Parathyroid adenoma (tissue), 2 donors: ENCODE data around the gene DYSF.

ENCODE experiments used
- H2AFZ ChIP-seq: fragments of 300-600 bp; sonication (generic); one replicate; pipeline ENCODE4 v1.7.0; 2017; ENCODE audit warnings: antibody characterized with exemption, mild to moderate bottlenecking
- H3K27ac ChIP-seq: fragments of 300-600 bp; sonication (generic); one replicate; pipeline ENCODE4 v1.7.0; 2017
- H3K27me3 ChIP-seq: fragments of 300-600 bp; sonication (generic); one replicate; pipeline ENCODE4 v1.7.0; 2017; ENCODE audit warnings: low read length; ENCODE audit not compliant: control insufficient read depth, insufficient read depth
- H3K36me3 ChIP-seq: fragments of 300-600 bp; sonication (generic); one replicate; pipeline ENCODE4 v1.7.0; 2017; ENCODE audit warnings: low read length; ENCODE audit not compliant: control insufficient read depth, insufficient read depth
- H3K4me1 ChIP-seq: fragments of 300-600 bp; sonication (generic); one replicate; pipeline ENCODE4 v1.7.0; 2017; ENCODE audit warnings: control low read depth
- H3K4me2 ChIP-seq: fragments of 300-600 bp; sonication (generic); one replicate; pipeline ENCODE4 v1.7.0; 2017; ENCODE audit warnings: low read length
- H3K4me3 ChIP-seq: fragments of 300-600 bp; sonication (generic); one replicate; pipeline ENCODE4 v1.7.0; 2017; ENCODE audit warnings: low read depth, low read length
- H3K79me2 ChIP-seq: fragments of 300-600 bp; sonication (generic); one replicate; pipeline ENCODE4 v1.7.0; 2017; ENCODE audit warnings: control low read depth
- H3K9ac ChIP-seq: fragments of 300-600 bp; sonication (generic); one replicate; pipeline ENCODE4 v1.7.0; 2017; ENCODE audit warnings: mild to moderate bottlenecking
- H3K9me3 ChIP-seq: fragments of 300-600 bp; sonication (generic); one replicate; pipeline ENCODE4 v1.7.0; 2017; ENCODE audit warnings: low read length; ENCODE audit not compliant: control insufficient read depth
- TF ChIP-seq, protein P1 (sequence below): fragments of 300-600 bp; sonication (generic); IDR thresholded peaks from one replicate; pipeline ENCODE4 v1.7.0; 2017; ENCODE audit warnings: antibody characterized with exemption, mild to moderate bottlenecking
- donor health status: primary hyperparathyroidism.

DYSF gene

DNA sequence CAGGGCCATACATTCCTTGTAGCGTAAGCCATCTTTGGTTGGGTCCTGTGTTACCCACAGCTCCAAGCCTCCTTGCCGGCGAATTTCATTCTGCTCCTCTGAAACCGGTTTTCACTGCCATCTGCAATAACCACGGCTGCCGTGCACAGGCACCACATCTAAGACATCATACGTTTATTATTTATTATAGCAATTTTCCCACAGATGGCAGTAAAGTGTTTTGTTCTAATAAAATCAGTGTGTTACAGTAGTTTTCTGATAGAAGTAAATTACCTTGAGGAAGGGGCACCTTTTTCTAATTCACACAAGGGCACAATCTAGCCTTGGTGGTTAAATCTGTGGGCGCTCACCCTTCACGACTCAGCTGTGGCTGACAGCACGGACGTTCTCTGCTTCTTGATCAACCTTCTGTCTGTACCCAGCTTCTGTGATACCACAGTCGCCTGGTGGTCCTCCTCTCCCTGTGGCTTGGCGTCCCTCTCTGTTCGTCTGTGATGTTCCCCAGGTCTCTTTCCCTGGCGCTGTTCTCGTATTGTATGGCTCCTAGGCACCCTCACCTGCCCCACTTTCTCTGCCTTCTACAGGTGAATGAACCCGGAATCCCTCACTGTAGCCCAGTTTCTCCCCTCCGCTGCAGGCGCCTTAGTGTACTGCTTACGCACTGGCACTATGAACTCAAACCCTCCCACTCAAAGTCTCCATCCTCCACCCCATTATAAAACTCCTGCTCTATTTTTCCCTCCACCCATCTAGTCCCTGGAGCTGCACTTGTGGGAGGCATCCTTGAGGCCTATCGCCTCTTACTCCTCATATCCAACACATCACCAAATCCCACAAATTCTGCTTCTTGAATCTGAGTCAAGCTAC is 236.8 kb downstream of the DYSF start:
- Histone ChIP-seq H3K9ac (no peak overlapping the region), H3K27ac (no peak overlapping the region), H3K4me2 (no peak overlapping the region), H2AFZ (no peak overlapping the region), H3K36me3 (no peaks in the 10 kb centered on the region), H3K9me3 (no peaks in the 10 kb centered on the region), H3K79me2 (no peaks in the 10 kb centered on the region), H3K4me3 (no peak overlapping the region), H3K4me1 (no peaks in the 10 kb centered on the region), H3K27me3 (no peaks in the 10 kb centered on the region)
- TF ChIP-seq, protein P1, sequence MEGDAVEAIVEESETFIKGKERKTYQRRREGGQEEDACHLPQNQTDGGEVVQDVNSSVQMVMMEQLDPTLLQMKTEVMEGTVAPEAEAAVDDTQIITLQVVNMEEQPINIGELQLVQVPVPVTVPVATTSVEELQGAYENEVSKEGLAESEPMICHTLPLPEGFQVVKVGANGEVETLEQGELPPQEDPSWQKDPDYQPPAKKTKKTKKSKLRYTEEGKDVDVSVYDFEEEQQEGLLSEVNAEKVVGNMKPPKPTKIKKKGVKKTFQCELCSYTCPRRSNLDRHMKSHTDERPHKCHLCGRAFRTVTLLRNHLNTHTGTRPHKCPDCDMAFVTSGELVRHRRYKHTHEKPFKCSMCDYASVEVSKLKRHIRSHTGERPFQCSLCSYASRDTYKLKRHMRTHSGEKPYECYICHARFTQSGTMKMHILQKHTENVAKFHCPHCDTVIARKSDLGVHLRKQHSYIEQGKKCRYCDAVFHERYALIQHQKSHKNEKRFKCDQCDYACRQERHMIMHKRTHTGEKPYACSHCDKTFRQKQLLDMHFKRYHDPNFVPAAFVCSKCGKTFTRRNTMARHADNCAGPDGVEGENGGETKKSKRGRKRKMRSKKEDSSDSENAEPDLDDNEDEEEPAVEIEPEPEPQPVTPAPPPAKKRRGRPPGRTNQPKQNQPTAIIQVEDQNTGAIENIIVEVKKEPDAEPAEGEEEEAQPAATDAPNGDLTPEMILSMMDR, result no peak

DNA sequence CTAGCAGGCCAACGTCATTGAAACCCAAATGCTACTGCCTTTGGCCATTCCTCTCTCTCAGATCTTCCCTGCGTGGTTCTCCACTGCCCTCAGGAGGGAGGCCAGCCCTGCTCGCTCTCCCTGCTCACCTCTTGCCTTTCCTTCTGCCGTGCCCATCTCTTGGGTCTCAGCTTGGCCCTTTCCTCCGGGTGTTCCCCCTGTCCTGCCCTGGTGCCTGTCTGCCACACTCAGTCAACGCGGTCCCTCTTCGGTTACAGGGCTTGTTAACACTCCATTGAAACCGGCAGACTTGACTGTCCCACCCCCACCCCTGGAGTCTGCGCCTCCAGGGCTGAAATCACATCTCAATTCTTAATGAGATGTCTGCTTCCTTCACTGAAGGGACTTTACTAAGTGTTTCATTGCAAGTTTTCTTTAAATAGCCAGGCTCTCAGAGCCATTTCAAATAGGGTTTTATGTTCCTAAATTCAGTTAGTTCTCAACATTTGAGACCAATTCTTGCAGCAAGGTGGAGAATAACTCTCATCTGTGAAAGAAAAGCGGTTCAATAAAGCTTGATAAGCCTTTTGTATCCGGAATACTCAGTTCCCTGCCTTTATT is 237.6 kb downstream of the DYSF start:
- no peak overlapping the region for H3K9ac ChIP-seq
- no peak overlapping the region for H3K4me2 ChIP-seq
- H3K79me2 ChIP-seq, result no peaks in the 10 kb centered on the region
- no peaks in the 10 kb centered on the region for H3K36me3 ChIP-seq
- TF ChIP-seq, protein P1, result no peak
- H3K27me3 ChIP-seq, result no peaks in the 10 kb centered on the region
- H3K9me3 ChIP-seq, result no peaks in the 10 kb centered on the region
- H3K27ac ChIP-seq, result no peak overlapping the region
- H2AFZ ChIP-seq, result no peak overlapping the region
- no peak overlapping the region for H3K4me3 ChIP-seq
- no peaks in the 10 kb centered on the region for H3K4me1 ChIP-seq

DNA sequence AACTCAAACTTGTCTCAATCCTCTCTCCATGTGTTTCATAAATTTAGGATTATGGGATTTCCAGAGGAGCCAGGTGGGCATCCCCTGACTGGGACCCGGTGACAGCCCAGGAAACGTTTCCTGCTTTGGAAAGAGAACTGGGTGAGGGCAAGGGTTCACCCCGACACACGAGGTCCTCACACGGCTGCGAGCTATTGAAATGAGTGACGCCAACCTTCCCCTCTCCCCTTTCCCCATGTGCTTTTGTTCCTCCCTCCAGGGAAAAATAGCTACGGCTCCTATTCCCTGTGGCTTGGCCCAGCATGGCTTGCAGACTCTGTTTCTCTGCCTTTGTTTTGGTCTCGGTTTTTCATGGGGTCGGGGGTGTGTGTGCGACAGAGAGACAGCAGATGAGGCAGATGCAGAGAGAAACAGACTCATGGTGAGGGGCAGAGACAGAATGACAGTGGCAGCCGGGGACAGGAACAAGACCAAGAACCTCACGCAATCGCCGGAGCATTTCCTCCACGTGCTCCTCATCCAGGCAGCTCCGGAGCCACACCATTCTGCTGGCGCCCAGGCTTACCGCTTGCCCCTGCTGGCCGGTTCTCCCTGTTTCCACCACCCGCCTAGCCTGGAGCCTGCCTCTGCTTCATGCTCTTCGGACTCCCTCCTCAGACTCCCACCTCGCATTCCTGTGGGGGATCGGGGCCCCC is 238.5 kb downstream of the DYSF start:
- H3K4me3 ChIP-seq, result no peak overlapping the region
- H3K4me1 ChIP-seq, result no peaks in the 10 kb centered on the region
- no peaks in the 10 kb centered on the region for H3K9me3 ChIP-seq
- no peaks in the 10 kb centered on the region for H3K36me3 ChIP-seq
- TF ChIP-seq, protein P1, result no peak
- H3K79me2 ChIP-seq, result no peaks in the 10 kb centered on the region
- H3K9ac ChIP-seq, result no peak overlapping the region
- no peak overlapping the region for H2AFZ ChIP-seq
- no peak overlapping the region for H3K27ac ChIP-seq
- no peaks in the 10 kb centered on the region for H3K27me3 ChIP-seq
- no peak overlapping the region for H3K4me2 ChIP-seq

DNA sequence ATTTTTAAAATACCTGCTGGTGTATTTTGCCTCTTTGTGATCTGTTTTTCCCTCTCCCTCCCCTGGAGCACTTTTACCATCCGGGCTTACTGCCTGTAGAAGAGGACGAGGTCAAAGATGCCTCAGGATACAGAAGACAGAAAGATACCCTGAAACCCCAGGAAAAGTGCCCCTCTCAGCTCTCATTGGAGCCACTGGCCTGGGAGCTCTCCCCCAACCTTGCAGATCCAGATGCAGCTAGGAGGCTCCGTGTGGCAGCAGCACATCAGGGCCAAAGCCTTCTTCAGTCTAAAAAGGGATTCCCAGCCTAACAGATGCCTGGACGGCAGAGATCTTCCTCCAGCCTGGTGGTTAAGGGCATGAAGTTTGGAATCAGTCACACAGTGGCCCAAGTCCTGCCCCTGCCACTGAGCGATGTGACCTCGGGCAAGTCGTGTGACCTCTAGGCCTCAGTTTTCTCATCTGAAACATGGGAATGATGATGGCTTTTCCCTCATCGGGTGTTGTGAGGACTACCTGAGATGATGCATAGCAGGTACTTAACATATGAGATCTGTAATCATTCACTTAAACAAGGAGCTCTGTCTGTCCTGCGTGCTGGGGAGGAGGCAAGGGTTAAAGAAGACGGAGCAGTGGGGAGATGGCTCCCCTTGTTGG is 239.4 kb downstream of the DYSF start:
- Histone ChIP-seq H3K9me3 (no peaks in the 10 kb centered on the region), H3K79me2 (no peaks in the 10 kb centered on the region), H3K27ac (no peak overlapping the region), H3K36me3 (no peaks in the 10 kb centered on the region), H3K4me1 (no peaks in the 10 kb centered on the region), H3K4me2 (no peak overlapping the region), H3K9ac (no peak overlapping the region), H3K4me3 (no peak overlapping the region), H2AFZ (no peak overlapping the region), H3K27me3 (no peaks in the 10 kb centered on the region)
- TF ChIP-seq, protein P1, result no peak
